HG03378 (cell line): ENCODE measurements around the gene FBXO48.

Source experiments
- ATAC-seq: cut with Tn5 transposase; IDR thresholded peaks from one replicate; pipeline ENCODE4 v1.9.1; 2021; ENCODE audit warnings: mild to moderate bottlenecking, moderate library complexity; ENCODE audit not compliant: unreplicated experiment

Gene FBXO48

DNA sequence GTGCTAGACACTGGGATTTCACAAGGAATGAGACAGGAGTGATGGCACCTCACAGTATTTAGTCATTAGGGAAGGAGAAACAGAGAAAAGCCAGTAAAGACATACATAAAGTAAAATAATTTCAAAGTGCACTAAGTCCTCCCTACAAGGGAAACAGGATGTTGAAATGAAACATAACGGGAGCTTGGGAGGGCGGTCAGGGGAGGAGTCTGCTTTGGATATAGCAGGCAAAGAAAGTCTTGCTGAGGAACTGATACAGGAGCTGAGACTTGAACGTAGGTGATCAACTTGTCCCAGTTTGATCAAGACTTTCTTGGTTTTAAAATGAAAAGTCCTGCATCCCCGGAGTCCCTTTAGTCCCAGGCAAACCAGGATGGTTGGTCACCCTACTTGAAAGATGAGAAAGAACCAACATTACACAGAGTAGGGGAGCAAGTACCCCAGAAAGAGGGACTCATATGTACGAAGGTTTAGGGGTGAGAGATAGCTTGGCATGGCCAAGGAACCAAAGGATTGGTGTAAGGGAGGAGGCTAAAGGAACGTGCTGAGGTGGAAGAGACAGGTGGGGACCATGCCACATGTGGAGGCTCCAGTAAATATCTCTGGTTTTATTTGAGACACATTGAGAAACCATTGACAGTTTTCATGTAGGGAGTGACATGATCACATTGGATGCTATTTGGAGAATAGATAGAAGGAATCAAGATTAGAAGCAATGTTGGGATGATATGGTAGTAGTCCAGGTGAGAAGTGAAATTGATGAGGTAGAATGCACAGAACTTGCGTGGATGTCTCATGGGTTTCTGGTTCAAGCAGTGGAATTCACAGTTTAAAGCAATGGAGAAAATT is 28.4 kb downstream of the FBXO48 start:
- no peak for ATAC-seq

DNA sequence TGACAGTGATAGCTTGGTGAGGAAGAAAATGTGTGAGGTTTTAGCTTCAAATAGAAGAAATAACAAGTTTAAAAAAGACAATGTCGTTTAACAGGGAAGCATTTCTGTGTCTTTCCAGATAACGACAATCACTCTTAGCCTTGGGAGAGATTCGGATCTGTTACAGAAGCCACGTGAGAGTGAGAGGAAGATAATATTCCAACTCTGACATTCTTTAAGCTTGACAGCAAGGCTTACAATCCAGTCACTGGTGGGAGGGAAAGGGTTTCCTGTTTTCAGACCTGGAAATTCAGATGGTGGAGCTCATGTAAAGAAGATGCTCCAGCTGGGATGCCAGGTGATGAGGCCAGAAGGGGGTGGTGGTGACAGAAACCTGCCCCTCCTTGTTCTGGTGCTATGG is 30.8 kb downstream of the FBXO48 start:
- ATAC-seq = no peak

DNA sequence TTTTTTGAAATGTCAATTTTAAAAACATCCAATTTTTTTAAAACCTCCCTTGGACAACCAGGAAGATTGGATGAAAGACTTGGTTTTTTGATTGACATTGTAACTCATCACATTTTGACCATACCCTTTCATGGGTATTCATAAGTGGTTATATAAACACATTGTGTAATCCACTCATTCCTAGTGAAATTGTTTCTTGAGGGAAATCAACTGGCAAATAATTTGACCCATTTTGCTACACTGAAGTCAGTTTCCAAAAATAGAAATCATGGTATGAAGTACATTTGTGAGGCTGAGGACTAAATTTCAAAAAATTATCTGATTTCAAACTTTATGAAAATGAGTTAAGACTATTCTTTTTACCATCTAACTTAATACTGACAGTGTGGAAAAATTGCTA is 31.5 kb downstream of the FBXO48 start:
- no peak for ATAC-seq

DNA sequence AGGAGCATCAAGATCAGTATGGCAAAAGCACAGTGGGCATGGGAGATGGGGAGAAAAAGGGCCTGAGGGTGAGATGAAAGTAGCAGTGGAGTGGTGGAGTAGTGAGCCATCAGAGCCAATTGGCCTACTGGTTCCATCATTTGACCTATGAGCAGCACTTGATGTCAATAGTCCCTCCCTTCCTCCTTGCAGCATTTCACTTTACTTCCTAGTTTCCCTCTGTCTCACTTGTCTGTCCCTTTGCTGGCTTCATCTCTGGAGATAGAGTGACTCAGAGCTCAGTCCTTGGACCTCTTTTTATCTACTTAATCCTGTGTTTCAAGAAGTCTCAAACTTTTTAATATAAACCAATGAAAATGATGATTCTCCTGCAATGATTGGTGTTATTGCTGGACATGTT is 32.1 kb downstream of the FBXO48 start:
- no peak for ATAC-seq

DNA sequence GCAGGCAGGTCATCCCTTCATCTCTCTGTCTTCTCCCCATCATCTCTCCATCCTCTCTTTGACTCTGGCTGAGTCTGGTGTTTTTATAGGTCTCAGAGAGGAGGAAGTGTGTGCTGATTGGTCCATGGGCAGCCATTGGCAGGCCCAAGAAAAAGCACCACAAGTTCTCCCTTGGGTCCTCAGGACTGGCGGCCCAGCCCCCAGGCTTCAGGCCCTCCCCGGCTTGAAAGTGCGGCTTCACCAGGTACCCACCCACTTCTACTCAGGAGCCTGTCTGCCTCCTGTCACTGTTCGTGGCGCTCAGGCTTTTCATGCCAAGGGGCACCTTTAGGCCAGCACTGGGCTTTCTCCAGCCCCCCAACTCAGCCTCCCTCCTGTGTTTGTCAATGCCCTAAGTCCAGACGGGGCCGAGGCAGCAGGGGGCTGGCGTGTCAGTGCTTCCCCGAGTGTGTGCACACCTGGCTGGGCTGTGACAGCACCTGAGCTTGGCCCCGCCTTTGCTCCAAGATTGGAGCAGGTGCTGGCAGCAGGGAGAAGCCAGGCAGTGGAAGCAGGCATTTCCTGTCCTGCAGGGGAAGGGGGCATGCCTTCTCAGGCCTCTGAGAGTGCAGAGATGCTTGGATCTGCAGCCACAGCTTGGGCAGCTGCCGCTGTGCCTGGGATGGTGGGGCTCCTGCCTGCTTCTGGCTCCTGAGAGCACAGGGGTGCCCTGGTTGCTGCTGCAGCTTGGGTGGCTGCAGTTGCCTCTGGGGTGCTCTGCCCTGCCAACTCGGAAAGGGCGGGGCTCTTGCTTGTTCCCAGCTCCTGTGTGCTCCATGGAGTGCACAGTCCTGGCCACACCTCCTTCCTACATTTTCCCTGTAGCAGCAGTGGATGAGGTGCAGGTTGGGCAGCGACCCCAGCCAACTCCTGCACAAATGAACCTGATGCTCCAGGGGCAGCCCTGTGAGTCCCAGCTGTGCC is 34.1 kb downstream of the FBXO48 start:
- no peak for ATAC-seq

DNA sequence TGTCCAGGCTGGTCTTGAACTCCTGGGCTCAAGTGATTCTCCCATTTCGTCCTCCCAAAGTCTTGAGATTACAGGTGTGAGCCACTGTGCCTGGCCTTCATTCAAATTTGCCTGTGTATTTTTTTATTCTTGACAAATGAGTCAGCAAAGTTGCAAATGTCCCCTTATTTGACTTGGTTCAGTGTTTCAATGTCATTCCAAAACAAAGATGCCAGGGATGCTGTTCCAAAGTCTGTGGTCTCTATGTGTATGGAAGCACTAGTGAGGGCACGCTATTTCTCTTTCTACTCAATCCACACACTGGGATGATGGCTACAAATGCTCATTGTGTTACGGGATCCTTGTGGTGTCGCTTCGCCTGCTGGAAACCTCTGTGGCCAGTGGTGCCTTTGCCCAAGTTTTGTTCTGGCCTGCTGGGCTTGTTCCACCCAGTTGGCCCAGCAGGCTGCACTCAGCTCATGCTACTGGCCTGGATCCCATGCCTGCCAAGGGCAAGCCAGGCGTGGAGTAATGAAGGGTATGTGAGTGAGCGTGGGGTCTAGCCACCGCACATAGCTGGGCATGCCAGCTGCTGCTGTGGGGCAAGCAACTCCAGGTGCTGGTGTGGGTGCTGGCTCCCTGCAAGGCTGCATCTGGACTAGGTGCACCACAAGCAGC is 35.6 kb downstream of the FBXO48 start:
- no peak for ATAC-seq

DNA sequence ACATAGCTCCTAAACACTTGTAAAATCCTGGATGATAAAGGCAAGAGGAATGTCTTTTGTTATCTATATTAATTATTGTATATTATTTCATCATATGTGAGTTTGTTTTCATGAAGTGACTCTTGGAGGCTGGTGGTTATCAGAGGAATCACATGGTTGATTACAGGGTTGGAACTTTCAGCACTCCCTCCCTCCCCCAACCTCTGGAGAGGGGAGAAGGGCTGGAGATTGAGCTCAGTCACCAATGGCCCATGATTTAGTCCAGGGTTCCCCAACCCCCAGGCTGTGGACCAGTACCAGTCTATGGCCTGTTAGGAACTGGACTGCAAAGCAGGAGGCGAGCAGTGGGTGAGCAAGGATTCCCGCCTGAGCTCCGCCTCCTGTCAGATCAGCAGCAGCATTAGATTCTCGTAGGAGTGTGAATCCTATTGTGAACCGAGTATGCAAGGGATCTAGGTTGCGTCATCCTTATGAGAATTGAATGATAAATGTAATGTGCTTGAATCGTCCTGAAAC is 37.7 kb downstream of the FBXO48 start:
- ATAC-seq = no peak

DNA sequence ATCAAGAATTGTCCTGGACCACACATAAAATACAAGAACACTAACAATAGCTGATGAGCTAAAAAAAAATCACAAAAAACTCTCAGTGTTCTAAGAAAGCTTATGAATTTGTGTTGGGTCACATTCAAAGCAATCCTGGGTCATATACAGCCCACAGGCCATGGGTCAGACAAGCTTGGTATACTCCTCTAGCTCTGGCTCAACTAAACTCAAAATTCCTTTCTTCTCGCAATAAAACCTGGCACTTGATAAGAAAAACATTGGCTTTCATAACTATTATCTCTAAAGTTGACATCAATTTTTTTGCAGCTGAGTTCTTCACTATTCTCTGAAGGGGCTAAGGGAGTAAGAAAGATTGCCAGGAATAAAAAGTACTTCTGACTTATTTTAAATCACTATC is 38.3 kb downstream of the FBXO48 start:
- no peak for ATAC-seq

DNA sequence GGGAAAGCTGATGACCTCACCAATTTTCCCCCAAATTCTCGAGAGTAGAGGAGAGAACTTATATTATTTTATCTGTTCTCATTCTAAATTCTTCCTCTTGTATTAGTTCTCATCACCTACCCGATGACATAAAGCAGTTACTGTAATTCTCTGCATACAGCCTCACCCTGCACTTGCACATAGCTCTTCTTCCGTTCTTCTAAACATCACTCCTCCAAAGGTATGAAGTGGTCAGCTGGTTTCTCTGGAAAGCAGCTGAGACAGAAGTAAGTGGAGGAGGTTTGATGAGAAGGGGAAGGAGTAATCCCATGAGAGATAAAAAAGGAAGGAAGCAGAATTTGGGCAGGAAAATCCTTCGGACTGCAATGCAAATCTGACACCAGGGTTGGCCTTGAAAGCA is 39.0 kb downstream of the FBXO48 start:
- no peak for ATAC-seq

DNA sequence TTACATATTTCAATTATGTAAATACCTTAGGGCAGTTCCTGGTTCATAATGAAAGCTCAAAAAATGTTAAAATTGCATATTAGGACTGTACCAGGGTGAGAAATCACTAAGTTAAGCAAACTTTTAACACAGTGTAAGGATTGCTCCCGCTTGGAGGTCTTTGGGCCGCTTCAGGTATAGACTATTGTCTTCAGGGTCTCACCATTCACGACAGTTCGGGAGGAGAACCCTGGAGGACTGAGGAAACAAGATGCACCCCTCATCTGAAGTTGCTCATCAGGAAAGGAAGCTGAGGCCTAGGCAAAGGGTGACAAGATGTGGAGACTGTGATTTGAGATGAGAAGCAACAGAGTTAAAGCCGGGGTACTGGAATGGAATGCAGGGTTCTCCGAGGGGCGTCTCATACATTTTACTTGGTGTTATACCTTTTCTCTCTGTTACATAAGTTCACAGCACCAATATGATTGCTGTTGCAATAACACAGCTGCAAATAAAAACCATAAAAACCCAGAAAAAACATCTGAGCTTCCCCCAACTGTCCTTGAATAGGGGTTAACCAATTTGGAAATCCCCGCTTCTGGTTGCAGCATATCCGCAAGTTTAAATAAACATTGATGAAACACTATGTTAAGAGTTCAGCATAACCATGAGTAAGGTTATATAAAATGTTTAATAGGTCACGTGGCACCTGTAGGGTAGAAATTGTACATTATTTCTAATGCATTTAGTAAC is 40.1 kb downstream of the FBXO48 start:
- no peak for ATAC-seq

DNA sequence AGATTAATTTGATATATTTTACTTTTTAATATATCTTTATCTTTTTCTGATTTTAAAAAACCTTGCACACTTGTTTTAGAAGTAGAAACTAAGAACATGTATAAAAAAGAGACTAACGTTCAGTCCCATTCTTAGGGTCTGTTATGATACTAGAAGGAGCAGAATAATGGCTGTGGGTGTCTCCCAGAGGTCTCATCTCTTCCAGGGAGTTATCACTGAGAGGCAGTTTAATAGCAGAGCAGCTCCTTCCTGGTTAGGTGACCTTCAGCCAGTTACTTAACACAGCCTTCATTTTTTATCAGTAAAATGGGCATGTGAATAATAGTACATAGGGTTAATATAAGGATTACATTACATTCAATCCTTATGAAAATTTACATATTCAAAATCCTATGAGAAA is 40.6 kb downstream of the FBXO48 start:
- ATAC-seq = no peak

DNA sequence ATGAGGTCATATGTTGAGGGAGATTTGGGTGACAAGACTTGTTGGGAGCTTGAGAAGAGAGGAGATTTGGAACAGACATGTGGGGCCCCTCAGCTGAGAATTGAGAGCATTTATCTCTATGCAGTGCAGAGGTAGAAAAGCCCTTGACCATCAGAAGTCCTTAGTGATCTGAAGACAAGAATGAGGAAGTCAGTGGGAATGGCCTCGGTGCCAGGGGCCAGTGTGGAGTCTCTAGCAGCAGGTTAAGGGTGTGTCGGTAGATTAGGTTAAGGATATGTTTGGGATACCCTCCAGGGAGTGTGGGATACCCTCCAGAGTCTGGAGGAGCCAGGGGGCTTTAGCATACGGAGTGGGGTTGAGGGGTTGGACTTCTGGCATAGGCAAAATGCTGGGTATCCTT is 41.6 kb downstream of the FBXO48 start:
- no peak for ATAC-seq

DNA sequence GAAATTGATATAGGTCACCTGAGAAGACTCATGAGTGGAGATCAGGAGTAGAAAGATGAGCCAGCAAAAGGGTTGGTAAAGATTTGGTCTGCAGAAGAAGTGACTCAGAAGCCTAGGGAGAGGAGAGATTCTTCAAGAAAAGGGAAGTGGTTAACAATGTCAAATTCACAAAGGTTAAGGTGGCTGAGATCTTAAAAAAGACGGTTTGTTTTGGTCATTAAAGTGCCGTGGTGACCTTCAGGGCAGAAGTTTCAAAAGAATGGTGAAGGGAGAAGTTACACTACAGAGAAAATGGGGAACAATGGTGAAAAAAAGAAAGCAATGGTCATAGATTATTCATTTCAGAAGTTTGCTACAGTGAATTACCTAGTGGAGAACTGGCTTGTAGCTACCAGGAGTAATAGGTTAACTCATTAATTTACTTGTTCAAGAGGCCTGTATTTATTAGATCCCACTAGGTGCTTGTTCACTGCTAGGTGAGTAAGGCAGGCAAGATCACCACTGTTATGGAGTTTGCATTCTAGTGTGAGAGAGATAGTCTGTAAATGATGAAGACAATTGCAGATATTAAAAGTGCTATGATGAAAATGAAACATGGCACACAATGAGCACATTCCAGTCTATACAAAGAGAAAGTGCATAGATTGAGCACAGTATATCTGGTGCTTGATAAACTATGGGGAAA is 43.0 kb downstream of the FBXO48 start:
- ATAC-seq = peak; percentile 84

DNA sequence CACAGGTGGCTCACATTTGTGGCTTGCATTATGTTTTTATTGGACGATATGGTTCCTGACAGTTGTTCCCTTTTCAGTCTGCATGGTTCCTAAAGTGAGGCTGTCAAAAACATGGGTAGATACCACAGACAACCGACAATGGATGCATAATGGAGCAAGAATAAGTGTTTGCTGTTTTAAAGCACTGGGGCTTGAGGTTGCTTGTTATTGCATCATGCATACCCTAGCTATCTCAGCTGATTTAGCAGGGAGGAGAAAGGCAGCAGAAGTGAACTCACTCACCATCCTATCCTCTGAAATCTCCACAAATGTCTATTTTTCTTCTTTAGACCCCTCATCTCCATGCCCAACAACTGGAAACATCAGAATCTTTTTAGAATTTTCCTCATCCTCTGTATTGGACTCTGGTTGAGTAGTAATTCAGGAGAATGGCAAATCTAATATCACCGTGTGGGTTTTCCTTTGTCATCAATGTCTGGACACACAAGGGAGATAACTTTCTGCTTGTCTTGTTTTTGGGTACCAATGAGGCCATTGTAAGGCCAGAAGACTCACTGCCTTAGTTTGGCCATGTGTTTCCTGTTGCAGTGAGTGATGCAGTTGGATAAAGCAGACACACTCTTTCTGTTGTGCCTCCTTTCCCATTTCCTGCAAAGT is 46.7 kb downstream of the FBXO48 start:
- no peak for ATAC-seq

DNA sequence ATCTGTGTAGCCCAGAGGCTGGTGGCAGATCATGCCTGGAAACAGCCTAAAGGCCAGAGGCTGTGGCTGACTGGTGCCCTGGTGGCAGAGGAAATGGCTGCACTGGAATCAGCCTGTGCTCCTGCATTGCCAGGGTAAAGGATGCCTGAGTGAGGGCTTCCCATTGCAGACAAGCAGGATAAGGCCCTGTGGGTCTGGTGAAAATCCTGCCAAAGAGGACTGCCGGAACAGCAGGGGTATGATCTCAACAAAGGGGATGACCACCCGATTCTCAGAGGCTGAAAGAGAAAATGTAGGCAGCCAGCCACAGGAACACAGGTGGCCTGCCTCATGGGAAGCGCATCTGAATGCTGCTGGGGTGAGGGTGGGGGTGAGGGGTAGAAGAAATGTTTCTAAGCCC is 48.2 kb downstream of the FBXO48 start:
- no peak for ATAC-seq

DNA sequence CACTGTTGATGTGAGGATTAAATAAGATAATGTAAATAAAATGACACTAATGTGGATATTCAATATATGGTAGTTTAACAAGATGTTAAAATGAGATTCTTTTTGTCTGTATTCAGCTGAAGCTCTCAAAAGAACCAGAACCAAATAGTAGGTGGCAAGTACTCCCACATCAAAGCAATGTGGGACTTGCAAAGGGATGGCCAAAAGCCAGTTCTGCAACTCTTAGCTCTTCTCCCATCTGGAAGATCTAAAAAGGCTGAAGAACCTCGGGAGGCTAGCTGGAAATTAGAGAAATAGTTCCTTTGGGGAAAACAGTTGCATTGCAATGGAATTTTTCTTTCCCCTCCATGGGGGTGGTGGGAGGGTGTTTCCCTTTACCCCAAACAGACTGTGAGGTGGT is 48.7 kb downstream of the FBXO48 start:
- no peak for ATAC-seq

DNA sequence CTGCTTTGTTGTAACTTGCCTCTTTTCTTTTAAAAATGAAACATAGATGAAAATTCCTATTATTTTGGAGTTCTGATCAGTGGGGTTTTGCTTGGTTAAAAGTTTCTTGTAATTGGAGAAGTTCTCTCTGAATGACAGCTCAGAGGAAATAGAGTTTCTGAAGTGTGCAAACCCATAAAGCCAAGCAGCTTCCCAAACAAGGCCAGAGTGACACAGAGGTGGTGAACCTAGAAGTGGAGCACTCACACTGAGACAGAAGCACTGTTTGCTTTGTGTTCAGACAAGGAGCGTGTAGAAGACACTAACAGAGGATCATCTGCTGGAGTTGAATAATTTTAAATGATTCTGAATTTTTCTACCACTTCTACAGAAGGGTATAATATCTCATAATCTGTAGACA is 49.2 kb downstream of the FBXO48 start:
- ATAC-seq = peak; percentile 41

DNA sequence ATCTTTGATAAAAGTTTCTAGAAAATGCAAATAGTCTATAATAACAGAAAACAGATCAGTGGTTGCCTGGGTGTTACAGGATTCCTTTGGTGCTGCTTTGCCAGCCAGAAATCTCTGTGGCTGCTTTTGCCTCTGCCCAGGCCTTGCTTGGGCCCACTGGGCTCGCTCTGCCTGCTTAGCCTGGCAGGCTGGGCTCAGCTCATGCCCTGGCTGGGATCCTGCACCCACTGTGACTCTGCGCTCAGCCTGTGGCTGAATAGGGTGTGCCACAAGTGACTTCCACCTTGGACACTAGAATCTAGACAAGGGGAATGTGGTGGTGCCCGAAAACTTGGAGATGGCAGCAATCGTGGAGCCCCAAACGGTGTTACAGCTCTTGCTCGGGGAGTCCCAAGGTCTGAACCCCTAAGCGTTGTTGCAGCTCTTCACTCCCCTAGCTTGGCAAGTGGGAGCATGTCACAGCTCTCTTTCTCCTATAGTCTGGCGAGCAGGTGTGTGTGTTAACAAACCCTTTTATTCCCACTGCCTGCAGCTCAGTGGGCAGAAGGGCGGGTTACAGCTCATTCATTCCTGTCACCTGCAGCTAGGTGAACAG is 50.9 kb downstream of the FBXO48 start:
- no peak for ATAC-seq

DNA sequence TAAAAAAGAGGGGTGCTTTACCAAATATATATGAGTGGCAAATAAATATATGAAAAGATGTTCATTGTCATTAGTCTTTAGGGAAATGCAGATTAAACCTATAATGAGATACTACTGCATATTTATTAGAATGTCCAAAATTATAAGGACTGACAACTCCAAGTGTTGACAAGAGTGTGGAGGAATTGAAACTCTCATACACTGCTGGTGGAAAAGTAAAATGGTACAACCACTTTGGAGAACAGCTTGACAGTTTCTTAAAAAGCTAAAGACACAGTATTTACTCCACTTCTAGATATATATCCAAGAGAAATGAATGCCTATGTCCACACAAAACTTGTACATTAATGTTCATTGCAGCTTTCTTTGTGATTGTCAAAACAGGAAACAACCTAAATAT is 51.6 kb downstream of the FBXO48 start:
- ATAC-seq = no peak
